Lower leg skin (tissue), 4 donors: ENCODE measurements around the gene SCP2. TPM values are rescaled to one million over a fixed set of nuclear protein-coding genes. Genes with fewer than 3 reads are reported as not detected.
"Not testable (repeated sequence)": the region's sequence is repeated elsewhere in the genome, so short reads cannot be mapped to it uniquely, and the experiment has no call there.

ENCODE experiments used
- DNase-seq, 2 donors: peaks; one replicate each; pipeline ENCODE4 v3.0.0-alpha.2; 2019; ENCODE audit warnings: low spot score in 2 of 2
- H3K4me3 ChIP-seq: fragments of 200-600 bp; sonication (generic); 2 replicates; pipeline ENCODE4 v1.5.1; 2017; ENCODE audit warnings: mild to moderate bottlenecking, low read depth; ENCODE audit not compliant: poor library complexity, severe bottlenecking
- CTCF ChIP-seq, 3 donors: fragments of 450-650 bp; IDR thresholded peaks; one replicate each; pipeline ENCODE4 v1.5.1; 2016; ENCODE audit warnings: antibody characterized with exemption in 3 of 3, mild to moderate bottlenecking in 3 of 3, moderate library complexity in 2 of 3
- POLR2A ChIP-seq, 2 donors: fragments of 450-650 bp; IDR thresholded peaks; one replicate each; pipeline ENCODE4 v1.6.1; 2016 to 2017; ENCODE audit warnings: antibody characterized with exemption in 2 of 2, mild to moderate bottlenecking in 1 of 2, moderate library complexity in 1 of 2
- WGBS, 2 donors: methylation state at CpG; one replicate each; pipeline ENCODE4 v1.1.5; 2018; 5-methylcytosine and 5-hydroxymethylcytosine counted together
- intact Hi-C: fragments of 100-400 bp; cut with DNase I; formaldehyde crosslinking; loops from one replicate; pipeline ENCODE4 v1.15.0; 2023; ENCODE audit warnings: low total_unique reads
- total RNA-seq, 4 donors: library from RNA; depleted of rRNA; stranded (reverse); fragments of >200 nt; gene quantifications; one replicate each; pipeline ENCODE4 v1.1.0, GENCODE V29; 2016

SCP2 gene
- total RNA-seq, 4 donors from 2014 or later = 79.4 to 124 (median 106) TPM

- no peak overlapping the region for H3K4me3 ChIP-seq
- intact Hi-C loops = no loop called here
- TF ChIP-seq CTCF (IDR thresholded peaks at IDR 0.05) = no peak
- no peak for TF ChIP-seq POLR2A (IDR thresholded peaks at IDR 0.05)
- DNase-seq = no peak
- 69 to 86% methylated on average over 3 of the region's 3 CpGs for WGBS, 2 donors
Observed at GRCh38 chr1:52970149-52970548, 43.1 kb downstream of the SCP2 start.

GRCh38 chr1:52973841-52974240 is 46.8 kb downstream of the SCP2 start:
- no peak overlapping the region for H3K4me3 ChIP-seq
- intact Hi-C loops = no loop called here
- WGBS, 2 donors = 89 to 94% methylated on average over 3 of the region's 3 CpGs
- no peak for DNase-seq
- TF ChIP-seq POLR2A (IDR thresholded peaks at IDR 0.05) (no peak), CTCF (IDR thresholded peaks at IDR 0.05) (no peak)

- 93 to 96% methylated on average over 3 of the region's 3 CpGs for WGBS, 2 donors
- intact Hi-C loops = no loop called here
- TF ChIP-seq POLR2A (IDR thresholded peaks at IDR 0.05) (no peak), CTCF (IDR thresholded peaks at IDR 0.05) (no peak)
- DNase-seq = no peak
- H3K4me3 ChIP-seq = no peak overlapping the region
Observed at GRCh38 chr1:52976183-52977035, 49.3 kb downstream of the SCP2 start.

GRCh38 chr1:52978045-52978444 is 51.0 kb downstream of the SCP2 start:
- intact Hi-C loops = no loop called here
- no peak overlapping the region for H3K4me3 ChIP-seq
- TF ChIP-seq CTCF (IDR thresholded peaks at IDR 0.05) (no peak), POLR2A (IDR thresholded peaks at IDR 0.05) (no peak)
- no peak for DNase-seq
- WGBS, 2 donors = 51 to 60% methylated on average over 2 of the region's 2 CpGs

- intact Hi-C loops, DNase-seq, H3K4me3 ChIP-seq: not testable (repeated sequence)
Observed at GRCh38 chr1:52992733-52993132, 65.7 kb downstream of the SCP2 start.

GRCh38 chr1:52994656-52995055 is 67.6 kb downstream of the SCP2 start:
- no peak overlapping the region for H3K4me3 ChIP-seq
- WGBS, 2 donors = 77 to 83% methylated on average over 6 of the region's 6 CpGs
- TF ChIP-seq POLR2A (IDR thresholded peaks at IDR 0.05) (no peak), CTCF (IDR thresholded peaks at IDR 0.05) (no peak)
- no peak for DNase-seq
- intact Hi-C loops = no loop called here
